ENCODE data around the gene UCHL1.

The UCHL1 gene

DNA sequence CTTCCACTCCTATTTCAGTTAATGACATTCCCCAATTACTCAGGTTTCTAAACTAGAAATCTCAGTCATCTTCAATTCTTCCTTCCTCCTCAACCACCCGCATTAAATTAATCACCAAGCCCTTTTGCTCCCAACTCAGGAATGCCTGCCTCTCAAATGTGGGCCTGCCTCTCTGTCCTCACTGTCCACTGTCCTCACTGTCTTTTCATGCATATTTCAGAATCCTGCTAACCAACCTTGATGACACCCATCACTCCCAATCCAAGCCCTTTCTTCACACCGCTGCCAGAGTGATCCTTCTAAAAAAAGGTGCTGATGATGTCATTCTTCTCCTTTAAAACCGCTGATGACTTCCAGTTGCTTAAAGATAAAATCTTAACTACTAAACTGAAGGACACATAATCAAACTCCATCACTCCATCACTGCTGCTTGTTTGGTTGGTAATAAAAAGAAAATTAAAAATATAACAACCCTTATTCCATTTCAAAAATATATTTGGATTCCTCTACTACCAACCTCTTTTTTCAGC, 37.2 kb upstream of the UCHL1 start:
- Histone ChIP-seq H3K4me3 (replicated peaks; ENCODE audit: insufficient read depth, low read length) (no peak overlapping the region), H3K27ac (replicated peaks) (no peak overlapping the region), H3K27me3 (ENCODE audit: insufficient read depth, poor library complexity, severe bottlenecking) (peaks cover 29% of the 10 kb centered on the region)
- TF ChIP-seq SPI1 (IDR thresholded peaks at IDR 0.05; ENCODE audit: borderline replicate concordance, low read depth) (no peak), GABPA (IDR thresholded peaks at IDR 0.05; ENCODE audit: low read depth) (no peak), POLR2AphosphoS5 (IDR thresholded peaks at IDR 0.05; ENCODE audit: low read depth) (no peak)
- TF ChIP-seq, protein P1, sequence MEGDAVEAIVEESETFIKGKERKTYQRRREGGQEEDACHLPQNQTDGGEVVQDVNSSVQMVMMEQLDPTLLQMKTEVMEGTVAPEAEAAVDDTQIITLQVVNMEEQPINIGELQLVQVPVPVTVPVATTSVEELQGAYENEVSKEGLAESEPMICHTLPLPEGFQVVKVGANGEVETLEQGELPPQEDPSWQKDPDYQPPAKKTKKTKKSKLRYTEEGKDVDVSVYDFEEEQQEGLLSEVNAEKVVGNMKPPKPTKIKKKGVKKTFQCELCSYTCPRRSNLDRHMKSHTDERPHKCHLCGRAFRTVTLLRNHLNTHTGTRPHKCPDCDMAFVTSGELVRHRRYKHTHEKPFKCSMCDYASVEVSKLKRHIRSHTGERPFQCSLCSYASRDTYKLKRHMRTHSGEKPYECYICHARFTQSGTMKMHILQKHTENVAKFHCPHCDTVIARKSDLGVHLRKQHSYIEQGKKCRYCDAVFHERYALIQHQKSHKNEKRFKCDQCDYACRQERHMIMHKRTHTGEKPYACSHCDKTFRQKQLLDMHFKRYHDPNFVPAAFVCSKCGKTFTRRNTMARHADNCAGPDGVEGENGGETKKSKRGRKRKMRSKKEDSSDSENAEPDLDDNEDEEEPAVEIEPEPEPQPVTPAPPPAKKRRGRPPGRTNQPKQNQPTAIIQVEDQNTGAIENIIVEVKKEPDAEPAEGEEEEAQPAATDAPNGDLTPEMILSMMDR (IDR thresholded peaks at IDR 0.05; ENCODE audit: insufficient read depth, low read length) = no peak
- TF ChIP-seq, protein P2, sequence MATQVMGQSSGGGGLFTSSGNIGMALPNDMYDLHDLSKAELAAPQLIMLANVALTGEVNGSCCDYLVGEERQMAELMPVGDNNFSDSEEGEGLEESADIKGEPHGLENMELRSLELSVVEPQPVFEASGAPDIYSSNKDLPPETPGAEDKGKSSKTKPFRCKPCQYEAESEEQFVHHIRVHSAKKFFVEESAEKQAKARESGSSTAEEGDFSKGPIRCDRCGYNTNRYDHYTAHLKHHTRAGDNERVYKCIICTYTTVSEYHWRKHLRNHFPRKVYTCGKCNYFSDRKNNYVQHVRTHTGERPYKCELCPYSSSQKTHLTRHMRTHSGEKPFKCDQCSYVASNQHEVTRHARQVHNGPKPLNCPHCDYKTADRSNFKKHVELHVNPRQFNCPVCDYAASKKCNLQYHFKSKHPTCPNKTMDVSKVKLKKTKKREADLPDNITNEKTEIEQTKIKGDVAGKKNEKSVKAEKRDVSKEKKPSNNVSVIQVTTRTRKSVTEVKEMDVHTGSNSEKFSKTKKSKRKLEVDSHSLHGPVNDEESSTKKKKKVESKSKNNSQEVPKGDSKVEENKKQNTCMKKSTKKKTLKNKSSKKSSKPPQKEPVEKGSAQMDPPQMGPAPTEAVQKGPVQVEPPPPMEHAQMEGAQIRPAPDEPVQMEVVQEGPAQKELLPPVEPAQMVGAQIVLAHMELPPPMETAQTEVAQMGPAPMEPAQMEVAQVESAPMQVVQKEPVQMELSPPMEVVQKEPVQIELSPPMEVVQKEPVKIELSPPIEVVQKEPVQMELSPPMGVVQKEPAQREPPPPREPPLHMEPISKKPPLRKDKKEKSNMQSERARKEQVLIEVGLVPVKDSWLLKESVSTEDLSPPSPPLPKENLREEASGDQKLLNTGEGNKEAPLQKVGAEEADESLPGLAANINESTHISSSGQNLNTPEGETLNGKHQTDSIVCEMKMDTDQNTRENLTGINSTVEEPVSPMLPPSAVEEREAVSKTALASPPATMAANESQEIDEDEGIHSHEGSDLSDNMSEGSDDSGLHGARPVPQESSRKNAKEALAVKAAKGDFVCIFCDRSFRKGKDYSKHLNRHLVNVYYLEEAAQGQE (IDR thresholded peaks at IDR 0.05; ENCODE audit: insufficient replicate concordance, low read depth) = no peak
- no peak for DNase-seq (ENCODE audit: low read depth in 1 of 2, low spot score in 1 of 2)

DNA sequence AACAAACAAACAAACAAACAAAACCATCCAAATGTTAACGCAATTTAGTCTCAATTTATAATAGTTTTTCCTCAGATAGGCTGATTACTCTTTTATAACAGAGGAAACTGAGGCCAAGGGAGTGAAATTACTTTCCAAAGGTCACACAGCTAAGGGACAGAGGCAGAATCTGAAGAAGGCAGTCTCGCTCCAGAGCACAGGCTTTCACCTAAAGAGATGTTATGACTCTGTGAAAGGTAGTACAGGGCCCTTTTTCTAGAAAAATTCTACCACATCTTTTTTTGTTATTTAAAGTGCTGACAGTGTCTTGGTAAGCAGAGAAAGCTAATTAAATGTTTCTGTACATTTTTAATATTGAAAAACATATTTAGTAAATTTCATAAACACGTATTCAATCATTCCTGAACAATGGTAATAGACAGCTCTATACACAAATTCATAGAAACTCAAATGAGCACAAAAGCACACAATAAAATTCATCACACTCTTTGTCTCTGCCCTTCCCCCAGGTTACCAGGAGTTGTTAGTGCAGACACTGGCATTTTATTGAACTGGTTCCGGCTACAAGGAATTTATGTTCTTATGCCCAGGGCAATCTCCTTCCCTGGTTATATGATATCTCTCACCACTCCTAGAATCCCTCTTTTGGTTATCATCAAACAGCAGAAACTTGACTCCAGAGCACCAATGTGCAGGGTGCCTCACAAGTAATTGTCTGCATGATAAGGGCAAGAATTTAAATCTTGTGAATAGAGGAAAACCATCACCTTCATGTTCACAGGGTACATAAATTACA, 34.7 kb upstream of the UCHL1 start:
- H3K27me3 ChIP-seq (ENCODE audit: insufficient read depth, poor library complexity, severe bottlenecking) = peaks cover 9% of the 10 kb centered on the region
- no peak overlapping the region for H3K27ac ChIP-seq (replicated peaks)
- no peak for DNase-seq (ENCODE audit: low read depth in 1 of 2, low spot score in 1 of 2)
- H3K4me3 ChIP-seq (replicated peaks; ENCODE audit: insufficient read depth, low read length) = no peak overlapping the region
- TF ChIP-seq, protein P2 (IDR thresholded peaks at IDR 0.05; ENCODE audit: insufficient replicate concordance, low read depth) = no peak
- TF ChIP-seq, protein P1 (IDR thresholded peaks at IDR 0.05; ENCODE audit: insufficient read depth, low read length) = no peak
- TF ChIP-seq SPI1 (IDR thresholded peaks at IDR 0.05; ENCODE audit: borderline replicate concordance, low read depth) (no peak), GABPA (IDR thresholded peaks at IDR 0.05; ENCODE audit: low read depth) (no peak), POLR2AphosphoS5 (IDR thresholded peaks at IDR 0.05; ENCODE audit: low read depth) (no peak)

DNA sequence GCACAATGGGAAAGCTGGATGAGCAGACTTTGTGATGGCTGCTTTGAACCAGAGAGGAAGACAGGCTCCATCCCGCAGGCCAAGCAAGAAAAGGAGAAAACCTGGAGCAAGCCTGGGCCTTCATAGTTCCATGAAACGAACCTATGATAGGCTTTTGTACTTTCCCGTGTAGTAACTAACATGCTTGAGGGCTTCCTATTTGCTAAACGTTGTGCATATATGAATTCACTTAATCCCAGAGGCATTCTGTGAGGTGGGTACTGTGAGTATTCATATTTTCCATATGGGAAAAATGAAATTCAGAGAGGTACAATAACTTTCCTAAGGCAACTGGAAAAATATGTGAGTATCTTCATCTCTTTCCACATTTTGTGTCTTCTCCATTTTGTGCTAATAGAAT, 28.8 kb upstream of the UCHL1 start:
- H3K27me3 ChIP-seq (ENCODE audit: insufficient read depth, poor library complexity, severe bottlenecking) = no peaks in the 10 kb centered on the region
- no peak overlapping the region for H3K4me3 ChIP-seq (replicated peaks; ENCODE audit: insufficient read depth, low read length)
- no peak for DNase-seq (ENCODE audit: low read depth in 1 of 2, low spot score in 1 of 2)
- H3K27ac ChIP-seq (replicated peaks) = no peak overlapping the region
- TF ChIP-seq GABPA (IDR thresholded peaks at IDR 0.05; ENCODE audit: low read depth) (no peak), POLR2AphosphoS5 (IDR thresholded peaks at IDR 0.05; ENCODE audit: low read depth) (no peak), SPI1 (IDR thresholded peaks at IDR 0.05; ENCODE audit: borderline replicate concordance, low read depth) (no peak)
- TF ChIP-seq, protein P2 (IDR thresholded peaks at IDR 0.05; ENCODE audit: insufficient replicate concordance, low read depth) = no peak
- TF ChIP-seq, protein P1 (IDR thresholded peaks at IDR 0.05; ENCODE audit: insufficient read depth, low read length) = no peak

Measured in HL-60 (cell line).